Panc1 (cell line): ENCODE results near the gene CLSTN2. TPM values are rescaled to one million over a fixed set of nuclear protein-coding genes. Genes with fewer than 3 reads are reported as not detected.

Source experiments
- ATAC-seq: fragments of 200-7000 bp; cut with Tn5 transposase; 2 replicates; pipeline ENCODE4 v1.9.1; 2020; ENCODE audit warnings: mild to moderate bottlenecking, moderate library complexity
- BruUV-seq: library from RNA; stranded (reverse); fragments of 400-500 nt; replicated peaks from 2 replicates; lab custom pipeline; 2021; lab: Mats Ljungman, UMichigan
- CTCF ChIA-PET: fragments of 300-600 bp; sonication (Branson Sonifier 250); formaldehyde crosslinking; loops from one replicate; lab custom pipeline; 2022; ENCODE audit warnings: antibody characterized with exemption; lab: Charles Lee
- POLR2A ChIA-PET: fragments of 300-600 bp; sonication (Branson Sonifier 250); formaldehyde crosslinking; loops from one replicate; lab custom pipeline; 2022; ENCODE audit warnings: antibody characterized with exemption; lab: Charles Lee
- DNase-seq: peaks from one replicate; pipeline ENCODE4 v3.0.0-alpha.2; 2010; ENCODE audit warnings: low read depth, low spot score
- H3K27ac ChIP-seq: 2 replicates; pipeline ENCODE4 v1.5.1; 2011; ENCODE audit warnings: mild to moderate bottlenecking, low read length, inconsistent platforms
- H3K27me3 ChIP-seq: fragments of 200-500 bp; sonication (Bioruptor generic); 2 replicates; pipeline ENCODE4 v1.6.0; 2014; ENCODE audit warnings: low read length, inconsistent platforms; ENCODE audit not compliant: control insufficient read depth, insufficient read depth
- H3K36me3 ChIP-seq: fragments of 200-500 bp; sonication (Bioruptor generic); 2 replicates; pipeline ENCODE4 v1.5.1; 2014; ENCODE audit warnings: inconsistent platforms, mild to moderate bottlenecking, low read length, moderate library complexity; ENCODE audit not compliant: control insufficient read depth, insufficient read depth
- H3K4me1 ChIP-seq: 2 replicates; pipeline ENCODE4 v1.5.1; 2011; ENCODE audit warnings: inconsistent platforms, mild to moderate bottlenecking, low read length, moderate library complexity; ENCODE audit not compliant: control insufficient read depth, insufficient read depth
- H3K4me3 ChIP-seq, 2 experiments: 2 replicates each; pipeline ENCODE4 v1.5.1; 2011 to 2012; ENCODE audit warnings: low read depth in 2 of 2, low read length in 2 of 2, mild to moderate bottlenecking in 2 of 2, inconsistent platforms in 1 of 2, moderate library complexity in 1 of 2
- H3K9me3 ChIP-seq: fragments of 200-500 bp; sonication (Bioruptor generic); 2 replicates; pipeline ENCODE4 v1.5.1; 2014; ENCODE audit warnings: low read depth, mild to moderate bottlenecking, inconsistent platforms, low read length, moderate library complexity; ENCODE audit not compliant: control insufficient read depth, insufficient read depth
- POLR2AphosphoS5 ChIP-seq: IDR thresholded peaks from 2 replicates; pipeline ENCODE4 v1.6.1; 2012; ENCODE audit warnings: mild to moderate bottlenecking, low read depth, low read length, moderate library complexity
- SIN3A ChIP-seq: IDR thresholded peaks from 2 replicates; pipeline ENCODE4 v1.6.1; 2012; ENCODE audit warnings: low read depth, mild to moderate bottlenecking, low read length, moderate library complexity, borderline replicate concordance; ENCODE audit not compliant: insufficient read depth
- TCF7L2 ChIP-seq: IDR thresholded peaks from 2 replicates; pipeline ENCODE4 v1.6.1; 2011; ENCODE audit warnings: mild to moderate bottlenecking, low read depth, low read length, inconsistent platforms
- in situ Hi-C: cut with HindIII; loops from 2 replicates; pipeline ENCODE4 v1.10.0; 2016; ENCODE audit warnings: low sequenced_read_pairs, low pct_unique_long_range_greater_than_20kb
- intact Hi-C: fragments of 100-400 bp; cut with micrococcal nuclease; formaldehyde crosslinking; loops from one replicate; pipeline ENCODE4 v1.10.0; 2022; ENCODE audit not compliant: unreplicated experiment
- total RNA-seq: library from RNA; stranded (reverse); gene quantifications from one replicate; pipeline ENCODE4 v1.2.1, GENCODE V29; 2021; ENCODE audit not compliant: unreplicated experiment
- TF ChIP-seq, protein P1 (sequence below), 2 experiments: IDR thresholded peaks; 2 replicates each; pipeline ENCODE4 v1.6.1; 2011 to 2012; ENCODE audit warnings: low read depth in 2 of 2, control low read depth in 1 of 2, low read length in 1 of 2, mild to moderate bottlenecking in 1 of 2, moderate library complexity in 1 of 2; ENCODE audit not compliant: insufficient read depth in 1 of 2
- TF ChIP-seq, protein P2 (sequence below): fragments of 450-650 bp; IDR thresholded peaks from 2 replicates; pipeline ENCODE4 v1.5.1; 2017; ENCODE audit warnings: mild to moderate bottlenecking

The CLSTN2 gene
- total RNA-seq, 1 experiment from 2014 or later: 0.03 TPM

- POLR2A ChIA-PET: no interaction called here
Measured at GRCh38 chr3:140021269-140021668, 86.3 kb downstream of the CLSTN2 start.

GRCh38 chr3:140022066-140022770 lies 87.2 kb downstream of the CLSTN2 start:
- intact Hi-C loops: no loop called here
- ChIA-PET POLR2A (interaction anchor here (0.5 to 0.6 kb wide), 2 partner anchors 24 to 1099 kb away, joined by 3 to 4 read pairs; no protein-coding TSS in a partner anchor), CTCF (no interaction called here)
- TF ChIP-seq, protein P1, sequence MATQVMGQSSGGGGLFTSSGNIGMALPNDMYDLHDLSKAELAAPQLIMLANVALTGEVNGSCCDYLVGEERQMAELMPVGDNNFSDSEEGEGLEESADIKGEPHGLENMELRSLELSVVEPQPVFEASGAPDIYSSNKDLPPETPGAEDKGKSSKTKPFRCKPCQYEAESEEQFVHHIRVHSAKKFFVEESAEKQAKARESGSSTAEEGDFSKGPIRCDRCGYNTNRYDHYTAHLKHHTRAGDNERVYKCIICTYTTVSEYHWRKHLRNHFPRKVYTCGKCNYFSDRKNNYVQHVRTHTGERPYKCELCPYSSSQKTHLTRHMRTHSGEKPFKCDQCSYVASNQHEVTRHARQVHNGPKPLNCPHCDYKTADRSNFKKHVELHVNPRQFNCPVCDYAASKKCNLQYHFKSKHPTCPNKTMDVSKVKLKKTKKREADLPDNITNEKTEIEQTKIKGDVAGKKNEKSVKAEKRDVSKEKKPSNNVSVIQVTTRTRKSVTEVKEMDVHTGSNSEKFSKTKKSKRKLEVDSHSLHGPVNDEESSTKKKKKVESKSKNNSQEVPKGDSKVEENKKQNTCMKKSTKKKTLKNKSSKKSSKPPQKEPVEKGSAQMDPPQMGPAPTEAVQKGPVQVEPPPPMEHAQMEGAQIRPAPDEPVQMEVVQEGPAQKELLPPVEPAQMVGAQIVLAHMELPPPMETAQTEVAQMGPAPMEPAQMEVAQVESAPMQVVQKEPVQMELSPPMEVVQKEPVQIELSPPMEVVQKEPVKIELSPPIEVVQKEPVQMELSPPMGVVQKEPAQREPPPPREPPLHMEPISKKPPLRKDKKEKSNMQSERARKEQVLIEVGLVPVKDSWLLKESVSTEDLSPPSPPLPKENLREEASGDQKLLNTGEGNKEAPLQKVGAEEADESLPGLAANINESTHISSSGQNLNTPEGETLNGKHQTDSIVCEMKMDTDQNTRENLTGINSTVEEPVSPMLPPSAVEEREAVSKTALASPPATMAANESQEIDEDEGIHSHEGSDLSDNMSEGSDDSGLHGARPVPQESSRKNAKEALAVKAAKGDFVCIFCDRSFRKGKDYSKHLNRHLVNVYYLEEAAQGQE (IDR thresholded peaks at IDR 0.05; ENCODE audit: insufficient read depth in 1 of 2, low read depth in 2 of 2, low read length in 1 of 2): no peak
- TF ChIP-seq TCF7L2 (no peak), SIN3A (no peak), POLR2AphosphoS5 (no peak)
- TF ChIP-seq, protein P2, sequence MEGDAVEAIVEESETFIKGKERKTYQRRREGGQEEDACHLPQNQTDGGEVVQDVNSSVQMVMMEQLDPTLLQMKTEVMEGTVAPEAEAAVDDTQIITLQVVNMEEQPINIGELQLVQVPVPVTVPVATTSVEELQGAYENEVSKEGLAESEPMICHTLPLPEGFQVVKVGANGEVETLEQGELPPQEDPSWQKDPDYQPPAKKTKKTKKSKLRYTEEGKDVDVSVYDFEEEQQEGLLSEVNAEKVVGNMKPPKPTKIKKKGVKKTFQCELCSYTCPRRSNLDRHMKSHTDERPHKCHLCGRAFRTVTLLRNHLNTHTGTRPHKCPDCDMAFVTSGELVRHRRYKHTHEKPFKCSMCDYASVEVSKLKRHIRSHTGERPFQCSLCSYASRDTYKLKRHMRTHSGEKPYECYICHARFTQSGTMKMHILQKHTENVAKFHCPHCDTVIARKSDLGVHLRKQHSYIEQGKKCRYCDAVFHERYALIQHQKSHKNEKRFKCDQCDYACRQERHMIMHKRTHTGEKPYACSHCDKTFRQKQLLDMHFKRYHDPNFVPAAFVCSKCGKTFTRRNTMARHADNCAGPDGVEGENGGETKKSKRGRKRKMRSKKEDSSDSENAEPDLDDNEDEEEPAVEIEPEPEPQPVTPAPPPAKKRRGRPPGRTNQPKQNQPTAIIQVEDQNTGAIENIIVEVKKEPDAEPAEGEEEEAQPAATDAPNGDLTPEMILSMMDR: no peak
- H3K36me3 ChIP-seq: no peaks in the 10 kb centered on the region
- BruUV-seq: no TSS peak
- DNase-seq (no peak), ATAC-seq (no peak)
- H3K4me1 ChIP-seq: no peaks in the 10 kb centered on the region
- H3K27me3 ChIP-seq: no peaks in the 10 kb centered on the region
- H3K27ac ChIP-seq: no peak overlapping the region
- in situ Hi-C loops: no loop called here
- no peaks in the 10 kb centered on the region for H3K9me3 ChIP-seq
- no peak overlapping the region for H3K4me3 ChIP-seq

More at GRCh38 chr3:140021269-140021668, 86.3 kb downstream of the CLSTN2 start:
- H3K4me1 ChIP-seq: no peaks in the 10 kb centered on the region
- no peaks in the 10 kb centered on the region for H3K9me3 ChIP-seq
- TF ChIP-seq TCF7L2: no peak
- no peak for TF ChIP-seq POLR2AphosphoS5
- TF ChIP-seq SIN3A: no peak
- TF ChIP-seq, protein P1 (IDR thresholded peaks at IDR 0.05; ENCODE audit: insufficient read depth in 1 of 2, low read depth in 2 of 2, low read length in 1 of 2): no peak
- TF ChIP-seq, protein P2: no peak
- in situ Hi-C loops (no loop called here), intact Hi-C loops (no loop called here)
- CTCF ChIA-PET: no interaction called here
- no peak overlapping the region for H3K27ac ChIP-seq
- BruUV-seq: no TSS peak
- no peak for ATAC-seq
- no peak for DNase-seq
- no peaks in the 10 kb centered on the region for H3K36me3 ChIP-seq
- H3K27me3 ChIP-seq: no peaks in the 10 kb centered on the region
- H3K4me3 ChIP-seq: no peak overlapping the region
